ENCODE results near the gene SUGP1.

DNA sequence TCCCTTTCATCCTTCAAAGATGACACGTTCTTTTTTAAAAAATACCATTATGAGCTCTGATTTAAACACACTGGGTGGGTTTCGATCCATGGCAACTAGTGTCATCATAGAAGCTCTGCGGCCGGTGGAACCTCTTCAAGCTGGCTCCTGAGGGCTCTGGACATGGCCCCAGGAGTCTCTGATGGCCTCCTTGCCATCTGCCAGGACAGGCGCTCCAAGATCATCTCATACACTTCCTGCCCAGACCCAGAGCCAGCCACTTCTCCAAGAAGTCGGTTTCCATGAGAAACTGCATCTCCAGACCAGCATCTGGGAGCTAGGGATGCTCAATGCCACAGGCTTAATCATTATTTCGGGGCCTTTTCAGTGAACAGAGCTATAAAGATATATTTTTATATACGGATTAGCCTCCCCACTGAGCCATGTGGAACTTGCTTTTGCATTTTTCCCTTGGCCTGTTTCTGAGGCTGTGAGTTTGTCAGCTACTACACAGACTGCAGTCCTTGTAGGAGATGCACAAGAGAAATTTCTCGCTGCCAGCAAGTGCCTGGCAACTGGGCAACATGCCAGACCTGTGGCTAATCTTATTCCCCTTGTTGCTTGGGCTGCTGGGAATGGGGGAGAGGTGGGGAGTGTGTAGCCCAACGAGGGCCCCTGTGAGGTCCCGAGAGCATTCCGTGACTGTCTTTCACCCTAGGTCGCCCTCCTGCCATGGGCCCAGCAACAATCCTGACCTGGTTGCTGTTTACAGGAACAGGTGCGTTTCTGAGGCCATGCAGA is 15.9 kb downstream of the SUGP1 start:
- TF ChIP-seq, protein P1, sequence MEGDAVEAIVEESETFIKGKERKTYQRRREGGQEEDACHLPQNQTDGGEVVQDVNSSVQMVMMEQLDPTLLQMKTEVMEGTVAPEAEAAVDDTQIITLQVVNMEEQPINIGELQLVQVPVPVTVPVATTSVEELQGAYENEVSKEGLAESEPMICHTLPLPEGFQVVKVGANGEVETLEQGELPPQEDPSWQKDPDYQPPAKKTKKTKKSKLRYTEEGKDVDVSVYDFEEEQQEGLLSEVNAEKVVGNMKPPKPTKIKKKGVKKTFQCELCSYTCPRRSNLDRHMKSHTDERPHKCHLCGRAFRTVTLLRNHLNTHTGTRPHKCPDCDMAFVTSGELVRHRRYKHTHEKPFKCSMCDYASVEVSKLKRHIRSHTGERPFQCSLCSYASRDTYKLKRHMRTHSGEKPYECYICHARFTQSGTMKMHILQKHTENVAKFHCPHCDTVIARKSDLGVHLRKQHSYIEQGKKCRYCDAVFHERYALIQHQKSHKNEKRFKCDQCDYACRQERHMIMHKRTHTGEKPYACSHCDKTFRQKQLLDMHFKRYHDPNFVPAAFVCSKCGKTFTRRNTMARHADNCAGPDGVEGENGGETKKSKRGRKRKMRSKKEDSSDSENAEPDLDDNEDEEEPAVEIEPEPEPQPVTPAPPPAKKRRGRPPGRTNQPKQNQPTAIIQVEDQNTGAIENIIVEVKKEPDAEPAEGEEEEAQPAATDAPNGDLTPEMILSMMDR (IDR thresholded peaks at IDR 0.05) = no peak
- TF ChIP-seq POLR2A (IDR thresholded peaks at IDR 0.05) = no peak
